Frontal cortex (tissue), 4 donors: ENCODE measurements around the gene PHLDB3. TPM values are rescaled to one million over a fixed set of nuclear protein-coding genes. Genes with fewer than 3 reads are reported as not detected.
A peak's percentile ranks its signal among the peaks of the same experiment; 100 is the strongest.
"Not testable (repeated sequence)": the region's sequence is repeated elsewhere in the genome, so short reads cannot be mapped to it uniquely, and the experiment has no call there.

Experiments
- DNase-seq, 2 donors: peaks; one replicate each; pipeline ENCODE4 v3.0.0; 2012; ENCODE audit warnings: low spot score in 2 of 2
- FAIRE-seq: peaks from 2 replicates; lab custom pipeline; 2012; peaks lifted over from hg19 to GRCh38; lab: Jason Lieb, UNC
- total RNA-seq: library from RNA; depleted of rRNA; stranded (reverse); fragments of >200 nt; gene quantifications from one replicate; pipeline ENCODE4 v1.2.3, GENCODE V29; 2014
- donor health status: control.
- donor health status: control.
- donor health status: control.

Gene PHLDB3
- total RNA-seq, 1 donor from 2014 or later = 1.2 TPM

GRCh38 chr19:43454031-43454430 lies 50.5 kb downstream of the PHLDB3 start:
- FAIRE-seq (no peak), DNase-seq (no peak)

- no peak for DNase-seq
- no peak for FAIRE-seq
These were observed 52.0 kb downstream of the PHLDB3 start for GRCh38 chr19:43452582-43452981.

- no peak for FAIRE-seq
These were observed 54.0 kb downstream of the PHLDB3 start for GRCh38 chr19:43450545-43450997.

GRCh38 chr19:43447655-43448054 lies 56.9 kb downstream of the PHLDB3 start:
- DNase-seq (no peak), FAIRE-seq (no peak)

More at GRCh38 chr19:43450545-43450997, 54.0 kb downstream of the PHLDB3 start:
- no peak for DNase-seq

- FAIRE-seq = no peak
- DNase-seq = peak; percentile 69 to 79
These were observed 57.6 kb downstream of the PHLDB3 start for GRCh38 chr19:43446746-43447489.

GRCh38 chr19:43445426-43445825 lies 59.1 kb downstream of the PHLDB3 start:
- FAIRE-seq = no peak
- no peak for DNase-seq

GRCh38 chr19:43444531-43445287 lies 59.8 kb downstream of the PHLDB3 start:
- FAIRE-seq = no peak

GRCh38 chr19:43444091-43444490 lies 60.5 kb downstream of the PHLDB3 start:
- DNase-seq, FAIRE-seq: not testable (repeated sequence)

More at GRCh38 chr19:43444531-43445287, 59.8 kb downstream of the PHLDB3 start:
- no peak for DNase-seq

- DNase-seq (no peak), FAIRE-seq (no peak)
These were observed 62.8 kb downstream of the PHLDB3 start for GRCh38 chr19:43441716-43442115.

GRCh38 chr19:43439709-43440063 lies 64.9 kb downstream of the PHLDB3 start:
- DNase-seq = no peak
- no peak for FAIRE-seq

GRCh38 chr19:43439032-43439708 lies 65.4 kb downstream of the PHLDB3 start:
- no peak for DNase-seq
- no peak for FAIRE-seq

GRCh38 chr19:43438291-43439031 lies 66.1 kb downstream of the PHLDB3 start:
- DNase-seq = no peak
- no peak for FAIRE-seq

- DNase-seq (no peak), FAIRE-seq (no peak)
These were observed 66.8 kb downstream of the PHLDB3 start for GRCh38 chr19:43437712-43438111.

- FAIRE-seq = not testable (repeated sequence)
These were observed 67.3 kb downstream of the PHLDB3 start for GRCh38 chr19:43437284-43437683.

GRCh38 chr19:43435775-43436174 lies 68.8 kb downstream of the PHLDB3 start:
- FAIRE-seq = no peak

More at GRCh38 chr19:43437284-43437683, 67.3 kb downstream of the PHLDB3 start:
- DNase-seq = not testable (repeated sequence)

GRCh38 chr19:43433689-43434088 lies 70.9 kb downstream of the PHLDB3 start:
- FAIRE-seq (no peak), DNase-seq (no peak)

More at GRCh38 chr19:43435775-43436174, 68.8 kb downstream of the PHLDB3 start:
- DNase-seq = no peak

GRCh38 chr19:43433358-43433673 lies 71.2 kb downstream of the PHLDB3 start:
- DNase-seq (no peak), FAIRE-seq (no peak)

GRCh38 chr19:43430976-43431375 lies 73.6 kb downstream of the PHLDB3 start:
- no peak for DNase-seq
- FAIRE-seq = no peak

GRCh38 chr19:43430142-43430710 lies 74.3 kb downstream of the PHLDB3 start:
- DNase-seq = no peak

GRCh38 chr19:43429395-43429794 lies 75.2 kb downstream of the PHLDB3 start:
- DNase-seq (no peak), FAIRE-seq (no peak)

More at GRCh38 chr19:43430142-43430710, 74.3 kb downstream of the PHLDB3 start:
- no peak for FAIRE-seq
